IPS DF 6.9 (cell line): ENCODE data around the gene FUT8.
"Not testable (repeated sequence)": the region's sequence is repeated elsewhere in the genome, so short reads cannot be mapped to it uniquely, and the experiment has no call there.

Experiments used
- DNase-seq: peaks from one replicate; pipeline ENCODE4 v3.0.0-alpha.2; 2013; ENCODE audit warnings: low read depth, low spot score
- H3K27ac ChIP-seq: one replicate; pipeline ENCODE4 v1.5.1; 2013; ENCODE audit warnings: low read length, control low read depth
- H3K27me3 ChIP-seq: 2 replicates; pipeline ENCODE4 v1.6.1; 2013; ENCODE audit warnings: mild to moderate bottlenecking, low read length; ENCODE audit not compliant: control insufficient read depth, insufficient read depth
- H3K36me3 ChIP-seq: 2 replicates; pipeline ENCODE4 v1.6.1; 2013; ENCODE audit warnings: low read length; ENCODE audit not compliant: control insufficient read depth, insufficient read depth
- H3K4me1 ChIP-seq: 2 replicates; pipeline ENCODE4 v1.6.1; 2013; ENCODE audit warnings: low read length; ENCODE audit not compliant: control insufficient read depth, insufficient read depth
- H3K4me3 ChIP-seq: 2 replicates; pipeline ENCODE4 v1.5.1; 2013; ENCODE audit warnings: mild to moderate bottlenecking, low read length
- H3K9me3 ChIP-seq: 2 replicates; pipeline ENCODE4 v1.6.1; 2013; ENCODE audit warnings: low read length, inconsistent platforms; ENCODE audit not compliant: control insufficient read depth, insufficient read depth
- WGBS: extraction: QIAGEN DNeasy Blood & Tissue Kit; methylation state at CpG from one replicate; pipeline ENCODE4 v1.1.7; 2013; ENCODE audit warnings: mixed read lengths, missing lambda C conversion rate; ENCODE audit not compliant: insufficient read length, insufficient coverage; 5-methylcytosine and 5-hydroxymethylcytosine counted together

Gene FUT8

GRCh38 chr14:65446159-65446558, 33.6 kb downstream of the FUT8 start:
- DNase-seq = no peak
- no peak overlapping the region for H3K27ac ChIP-seq
- no peaks in the 10 kb centered on the region for H3K4me1 ChIP-seq
- no peaks in the 10 kb centered on the region for H3K27me3 ChIP-seq
- H3K36me3 ChIP-seq = no peaks in the 10 kb centered on the region
- no peaks in the 10 kb centered on the region for H3K9me3 ChIP-seq
- no CpG with 5 or more reads among the region's 1 CpG for WGBS
- no peak overlapping the region for H3K4me3 ChIP-seq

- Histone ChIP-seq H3K4me1 (no peaks in the 10 kb centered on the region), H3K36me3 (no peaks in the 10 kb centered on the region), H3K4me3 (no peak overlapping the region), H3K9me3 (no peaks in the 10 kb centered on the region), H3K27ac (no peak overlapping the region), H3K27me3 (no peaks in the 10 kb centered on the region)
- no CpG with 5 or more reads among the region's 1 CpG for WGBS
- no peak for DNase-seq
Observed at GRCh38 chr14:65449647-65450046, 37.1 kb downstream of the FUT8 start.

GRCh38 chr14:65453807-65454480, 41.4 kb downstream of the FUT8 start:
- Histone ChIP-seq H3K36me3 (no peaks in the 10 kb centered on the region), H3K4me3 (no peak overlapping the region), H3K27ac (no peak overlapping the region), H3K9me3 (no peaks in the 10 kb centered on the region), H3K27me3 (no peaks in the 10 kb centered on the region), H3K4me1 (no peaks in the 10 kb centered on the region)
- DNase-seq = no peak
- WGBS = no CpG with 5 or more reads among the region's 3 CpGs

- no peak overlapping the region for H3K27ac ChIP-seq
- H3K4me3 ChIP-seq = no peak overlapping the region
- no peak for DNase-seq
- H3K36me3 ChIP-seq = no peaks in the 10 kb centered on the region
- no peaks in the 10 kb centered on the region for H3K4me1 ChIP-seq
- WGBS = no CpG with 5 or more reads among the region's 1 CpG
- H3K9me3 ChIP-seq = no peaks in the 10 kb centered on the region
- no peaks in the 10 kb centered on the region for H3K27me3 ChIP-seq
Observed at GRCh38 chr14:65456247-65456646, 43.7 kb downstream of the FUT8 start.

GRCh38 chr14:65461730-65462129, 49.2 kb downstream of the FUT8 start:
- Histone ChIP-seq H3K36me3 (no peaks in the 10 kb centered on the region), H3K27ac (no peak overlapping the region)

DNA sequence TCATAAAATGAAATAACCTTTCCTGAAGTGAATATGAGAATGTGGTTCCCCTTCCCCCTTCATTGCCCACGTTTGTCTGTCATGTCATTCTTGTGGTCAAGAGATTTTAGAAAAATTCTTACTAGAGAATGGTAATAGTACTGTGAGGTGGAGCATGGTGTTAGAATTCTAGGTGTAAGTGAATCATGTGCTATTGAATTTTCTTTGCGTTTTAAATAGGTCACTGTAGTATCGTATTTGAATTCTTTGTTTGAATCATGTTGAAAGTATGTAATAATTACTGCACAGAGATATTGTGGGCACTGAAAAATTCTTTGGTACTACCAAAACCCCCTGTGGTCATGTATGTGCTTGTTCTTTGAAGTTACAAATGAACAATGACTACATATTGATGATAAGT, 49.9 kb downstream of the FUT8 start:
- DNase-seq = no peak
- WGBS = no CpG with 5 or more reads among the region's 3 CpGs
- H3K36me3 ChIP-seq = no peaks in the 10 kb centered on the region
- H3K4me1 ChIP-seq = no peaks in the 10 kb centered on the region
- H3K27me3 ChIP-seq = no peaks in the 10 kb centered on the region
- no peaks in the 10 kb centered on the region for H3K9me3 ChIP-seq
- H3K4me3 ChIP-seq = no peak overlapping the region
- no peak overlapping the region for H3K27ac ChIP-seq

More at GRCh38 chr14:65461730-65462129, 49.2 kb downstream of the FUT8 start:
- H3K4me1 ChIP-seq = no peaks in the 10 kb centered on the region
- WGBS = no CpG with 5 or more reads among the region's 2 CpGs
- DNase-seq = no peak
- no peaks in the 10 kb centered on the region for H3K9me3 ChIP-seq
- H3K4me3 ChIP-seq = no peak overlapping the region
- no peaks in the 10 kb centered on the region for H3K27me3 ChIP-seq

GRCh38 chr14:65465584-65465983, 53.1 kb downstream of the FUT8 start:
- Histone ChIP-seq H3K9me3 (no peaks in the 10 kb centered on the region), H3K27ac (no peak overlapping the region), H3K36me3 (no peaks in the 10 kb centered on the region), H3K27me3 (no peaks in the 10 kb centered on the region), H3K4me3 (no peak overlapping the region), H3K4me1 (peaks cover 8% of the 10 kb centered on the region)
- DNase-seq = no peak
- WGBS = no CpG with 5 or more reads among the region's 1 CpG

GRCh38 chr14:65467926-65468325, 55.4 kb downstream of the FUT8 start:
- H3K27ac ChIP-seq, H3K36me3 ChIP-seq, H3K9me3 ChIP-seq, H3K27me3 ChIP-seq, DNase-seq, H3K4me1 ChIP-seq, H3K4me3 ChIP-seq: not testable (repeated sequence)
- WGBS = no CpG with 5 or more reads among the region's 8 CpGs

DNA sequence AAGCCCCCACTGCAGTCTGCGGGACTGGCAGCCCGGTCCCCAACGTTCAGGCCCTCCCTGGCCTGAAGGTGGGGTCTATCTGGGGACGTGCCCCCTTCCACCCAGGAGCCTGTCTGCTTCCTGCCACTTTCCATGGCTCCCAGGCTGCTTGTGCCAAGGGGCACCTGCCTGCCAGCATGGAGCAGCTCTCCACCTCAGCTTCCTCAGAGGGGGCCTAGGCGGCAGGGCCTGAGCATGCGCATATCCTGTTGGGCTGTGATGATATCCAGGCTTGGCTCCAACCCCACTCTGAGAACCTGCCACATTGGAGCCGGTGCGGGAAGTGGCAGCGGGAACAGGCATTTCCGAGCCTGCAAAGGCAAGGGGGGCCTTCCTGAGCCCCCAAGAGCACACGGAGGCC, 57.4 kb downstream of the FUT8 start:
- no peaks in the 10 kb centered on the region for H3K9me3 ChIP-seq
- H3K36me3 ChIP-seq = no peaks in the 10 kb centered on the region
- peaks cover 8% of the 10 kb centered on the region for H3K4me1 ChIP-seq
- no CpG with 5 or more reads among the region's 11 CpGs for WGBS
- no peak for DNase-seq
- no peak overlapping the region for H3K27ac ChIP-seq
- H3K27me3 ChIP-seq = no peaks in the 10 kb centered on the region
- H3K4me3 ChIP-seq = no peak overlapping the region

- no peak for DNase-seq
- no CpG with 5 or more reads among the region's 13 CpGs for WGBS
- H3K4me3 ChIP-seq = no peak overlapping the region
- no peaks in the 10 kb centered on the region for H3K36me3 ChIP-seq
- H3K9me3 ChIP-seq = no peaks in the 10 kb centered on the region
- H3K4me1 ChIP-seq = peaks cover 8% of the 10 kb centered on the region
- H3K27ac ChIP-seq = no peak overlapping the region
- no peaks in the 10 kb centered on the region for H3K27me3 ChIP-seq
Observed at GRCh38 chr14:65470404-65470880, 57.9 kb downstream of the FUT8 start.
